SH-SY5Y (cell line): ENCODE results near the gene DUSP9.

Experiments used
- GATA2 ChIP-seq: IDR thresholded peaks from 2 replicates; pipeline ENCODE4 v1.6.1; 2011; ENCODE audit warnings: mild to moderate bottlenecking, low read depth, low read length
- GATA3 ChIP-seq: IDR thresholded peaks from 2 replicates; pipeline ENCODE4 v1.6.1; 2011; ENCODE audit warnings: low read depth, mild to moderate bottlenecking, low read length, moderate library complexity

DNA sequence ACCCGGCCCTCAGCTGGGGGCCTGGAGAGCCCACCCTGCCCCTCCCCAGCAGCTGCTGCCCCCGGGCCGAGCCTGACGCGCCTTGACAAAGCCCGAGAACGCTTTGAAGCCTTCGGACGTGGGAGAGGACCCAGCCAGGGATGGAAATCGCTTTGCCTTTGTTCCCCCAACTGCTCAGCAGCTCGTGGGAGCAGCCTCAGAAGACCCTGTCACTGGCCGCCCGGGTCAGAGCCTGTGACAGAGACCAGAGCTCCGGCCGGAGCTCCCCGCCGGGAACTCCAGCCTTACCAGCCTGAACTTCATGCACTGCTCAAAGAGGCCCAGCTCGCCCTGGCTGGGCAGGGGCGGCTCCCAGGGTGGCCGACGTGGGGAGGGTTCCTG is 38.1 kb downstream of the DUSP9 start:
- TF ChIP-seq GATA2 (no peak), GATA3 (no peak)
